A673 (cell line): Measurements from ENCODE around the gene SUMO3. TPM values are rescaled to one million over a fixed set of nuclear protein-coding genes. Genes with fewer than 3 reads are reported as not detected.

Source experiments
- BruUV-seq: library from RNA; stranded (reverse); fragments of 400-500 nt; replicated peaks from 2 replicates; lab custom pipeline; 2021; lab: Mats Ljungman, UMichigan
- CTCF ChIA-PET: fragments of 300-600 bp; sonication (Branson Sonifier 250); formaldehyde crosslinking; loops from one replicate; lab custom pipeline; 2022; ENCODE audit warnings: antibody characterized with exemption; lab: Charles Lee
- POLR2A ChIA-PET: fragments of 300-600 bp; sonication (Branson Sonifier 250); formaldehyde crosslinking; loops from one replicate; lab custom pipeline; 2022; ENCODE audit warnings: antibody characterized with exemption; ENCODE audit not compliant: low non-redundant PET; lab: Charles Lee
- DNase-seq: peaks from one replicate; pipeline ENCODE4 v3.0.0-alpha.2; 2015; ENCODE audit warnings: low spot score
- H3K27ac ChIP-seq: fragments of 200-600 bp; sonication (generic); 2 replicates; pipeline ENCODE4 v1.5.1; 2016; ENCODE audit warnings: mixed run types, low read depth, mild to moderate bottlenecking, mixed read lengths, antibody characterized with exemption, low read length; ENCODE audit not compliant: poor library complexity, severe bottlenecking
- H3K27me3 ChIP-seq: fragments of 200-600 bp; sonication (generic); replicated peaks from 2 replicates; pipeline ENCODE4 v1.6.1; 2017; ENCODE audit warnings: mixed run types, low read depth, mild to moderate bottlenecking, mixed read lengths, antibody characterized with exemption, low read length; ENCODE audit not compliant: insufficient read depth, poor library complexity
- H3K36me3 ChIP-seq: fragments of 200-600 bp; sonication (generic); 2 replicates; pipeline ENCODE4 v1.6.1; 2016; ENCODE audit warnings: mixed run types, mild to moderate bottlenecking, mixed read lengths, antibody characterized with exemption, low read length; ENCODE audit not compliant: insufficient read depth, poor library complexity, severe bottlenecking
- H3K4me1 ChIP-seq: fragments of 200-600 bp; sonication (generic); 2 replicates; pipeline ENCODE4 v1.6.1; 2017; ENCODE audit warnings: mixed run types, mild to moderate bottlenecking, mixed read lengths, antibody characterized with exemption, low read length; ENCODE audit not compliant: insufficient read depth, poor library complexity, severe bottlenecking
- H3K4me3 ChIP-seq: fragments of 200-600 bp; sonication (generic); 2 replicates; pipeline ENCODE4 v1.5.1; 2016; ENCODE audit warnings: low read depth, mixed run types, mild to moderate bottlenecking, mixed read lengths, low read length; ENCODE audit not compliant: poor library complexity, severe bottlenecking
- H3K9me3 ChIP-seq: fragments of 200-600 bp; sonication (generic); 2 replicates; pipeline ENCODE4 v1.6.1; 2016; ENCODE audit warnings: mixed run types, low read depth, mild to moderate bottlenecking, mixed read lengths, antibody characterized with exemption, low read length; ENCODE audit not compliant: poor library complexity, severe bottlenecking
- CTCF ChIP-seq: fragments of 300-800, 200-600 bp; sonication (generic); conservative IDR thresholded peaks from 2 replicates; pipeline ENCODE4 v1.5.1; 2017; ENCODE audit warnings: low read depth, mild to moderate bottlenecking, antibody characterized with exemption, low read length, moderate library complexity, mixed read lengths
- EZH2 ChIP-seq: fragments of 200-600 bp; sonication (generic); IDR thresholded peaks from 2 replicates; pipeline ENCODE4 v1.6.1; 2017; ENCODE audit warnings: borderline replicate concordance, low read depth, mild to moderate bottlenecking, mixed read lengths, antibody characterized with exemption, low read length; ENCODE audit not compliant: poor library complexity, severe bottlenecking
- intact Hi-C: fragments of 100-400 bp; cut with micrococcal nuclease; formaldehyde crosslinking; loops from one replicate; pipeline ENCODE4 v1.10.0; 2022; ENCODE audit not compliant: unreplicated experiment
- total RNA-seq: library from RNA; stranded (reverse); gene quantifications from 2 replicates; pipeline ENCODE4 v1.2.3, GENCODE V29; 2021

The SUMO3 gene
- total RNA-seq, 1 experiment from 2014 or later, result 132 TPM

- H3K36me3 ChIP-seq, result no peaks in the 10 kb centered on the region
- no peak overlapping the region for H3K4me3 ChIP-seq
- H3K9me3 ChIP-seq, result peaks cover 30% of the 10 kb centered on the region
- no peak for DNase-seq
- no peak overlapping the region for H3K27ac ChIP-seq
- intact Hi-C loops, result no loop called here
- H3K27me3 ChIP-seq, result no peaks in the 10 kb centered on the region
- POLR2A ChIA-PET, result no interaction called here
- TF ChIP-seq EZH2 (no peak), CTCF (no peak)
- no peaks in the 10 kb centered on the region for H3K4me1 ChIP-seq
- BruUV-seq, result no TSS peak
- CTCF ChIA-PET, result no interaction called here
Observed at GRCh38 chr21:44822484-44823178, 4.8 kb upstream of the SUMO3 start.

- Histone ChIP-seq H3K4me1 (peaks cover 9% of the 10 kb centered on the region), H3K4me3 (no peak overlapping the region), H3K27ac (no peak overlapping the region), H3K9me3 (peaks cover 30% of the 10 kb centered on the region), H3K27me3 (no peaks in the 10 kb centered on the region), H3K36me3 (no peaks in the 10 kb centered on the region)
- intact Hi-C loops, result no loop called here
- ChIA-PET POLR2A (no interaction called here), CTCF (no interaction called here)
- TF ChIP-seq EZH2 (no peak), CTCF (no peak)
- BruUV-seq, result no TSS peak
- no peak for DNase-seq
Observed at GRCh38 chr21:44820851-44821250, 3.0 kb upstream of the SUMO3 start.

GRCh38 chr21:44819283-44820243 is 1.7 kb upstream of the SUMO3 start:
- Histone ChIP-seq H3K4me1 (peaks cover 21% of the 10 kb centered on the region), H3K36me3 (no peaks in the 10 kb centered on the region), H3K27me3 (no peaks in the 10 kb centered on the region), H3K27ac (no peak overlapping the region), H3K4me3 (no peak overlapping the region), H3K9me3 (peaks cover 30% of the 10 kb centered on the region)
- BruUV-seq, result no TSS peak
- CTCF ChIA-PET, result no interaction called here
- intact Hi-C loops, result no loop called here
- no peak for DNase-seq
- POLR2A ChIA-PET, result no interaction called here
- TF ChIP-seq EZH2 (no peak), CTCF (no peak)
